Fibroblast of skin of right quadriceps (primary cell): ENCODE results near the gene PSTPIP1.
A peak's percentile ranks its signal among the peaks of the same experiment; 100 is the strongest.

Experiments
- DNase-seq: peaks from one replicate; pipeline ENCODE4 v3.0.0-alpha.2; 2013

The PSTPIP1 gene

DNA sequence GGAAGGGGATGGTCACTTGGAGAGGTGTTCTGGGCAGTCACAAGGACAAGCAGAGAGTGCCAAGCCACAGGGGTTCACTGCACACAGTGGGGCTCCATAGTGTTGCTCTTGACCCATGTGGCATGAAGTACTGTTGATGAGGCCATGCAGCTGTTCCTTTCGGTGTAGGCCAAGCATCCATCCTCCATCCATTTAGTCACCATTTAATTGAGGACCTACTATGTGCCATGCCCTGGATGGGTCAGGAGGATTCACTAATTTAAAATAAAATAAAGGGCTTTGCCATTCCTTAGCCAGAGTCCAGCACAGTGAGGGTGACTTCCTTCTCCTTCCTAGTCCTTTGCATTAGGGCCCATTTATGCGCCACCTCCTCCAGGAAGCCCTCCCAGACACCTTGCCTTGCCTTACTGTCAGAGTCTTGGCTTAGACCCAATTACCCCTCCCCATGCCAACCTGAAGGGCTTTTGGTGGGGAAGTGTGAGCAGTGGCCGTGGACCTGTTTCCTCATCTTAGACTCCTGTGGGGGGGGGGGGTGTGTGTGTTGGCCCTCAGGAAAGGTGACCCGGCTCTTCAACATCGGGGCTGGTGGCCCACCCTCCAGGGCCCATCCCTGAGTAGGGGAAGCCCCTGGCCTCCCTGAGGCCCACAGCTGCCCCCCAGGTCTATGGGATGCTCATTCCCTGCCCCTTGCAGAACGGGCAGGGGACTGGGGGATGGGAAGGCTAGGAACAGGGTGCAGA is 25.6 kb downstream of the PSTPIP1 start:
- DNase-seq, result no peak

DNA sequence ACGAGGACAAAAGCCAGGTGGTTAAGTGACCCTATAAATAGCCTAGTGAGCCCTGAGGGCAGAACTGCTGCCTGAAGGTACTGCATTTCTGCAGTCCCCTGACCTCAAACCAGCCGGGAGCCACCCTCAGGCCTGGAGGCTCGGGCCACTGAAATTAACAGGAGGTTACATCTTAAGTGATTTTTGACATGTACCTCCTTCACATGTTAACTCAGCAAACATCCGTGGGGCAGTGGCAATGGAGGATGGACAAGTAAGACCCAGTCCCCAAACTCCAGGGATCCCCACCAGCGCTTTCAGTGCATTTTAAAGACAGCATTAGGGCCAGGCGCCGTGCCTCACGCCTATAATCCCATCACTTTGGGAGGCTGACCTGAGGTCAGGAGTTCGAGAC is 26.2 kb downstream of the PSTPIP1 start:
- DNase-seq, result no peak

DNA sequence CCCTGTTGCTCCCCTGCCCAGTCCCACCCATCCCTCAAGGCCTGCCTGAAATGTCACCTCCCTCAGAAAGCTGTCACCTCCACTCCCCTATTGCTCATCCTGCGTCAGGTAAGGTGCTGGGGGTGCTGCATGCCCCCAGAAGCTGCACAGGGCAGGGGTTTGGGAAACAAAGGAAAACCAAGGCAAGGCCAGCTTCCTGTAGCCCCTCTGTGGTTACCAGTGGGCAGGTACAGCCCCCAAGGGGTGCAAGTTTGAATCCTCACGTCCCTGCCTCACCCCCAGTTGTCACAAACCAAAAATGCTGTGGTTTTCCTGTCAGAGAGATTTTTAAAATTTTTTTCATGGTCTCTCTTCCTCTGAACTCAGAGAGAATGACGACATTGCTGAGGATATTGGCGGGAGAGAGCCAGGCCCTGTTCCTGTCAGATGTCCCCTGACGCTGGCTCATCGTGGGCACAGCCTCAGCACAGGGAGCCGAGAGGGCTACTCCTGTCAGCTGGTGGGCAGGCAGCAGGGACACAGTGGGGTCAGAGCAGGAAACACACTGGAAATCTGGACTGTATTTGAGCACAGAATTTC is 27.0 kb downstream of the PSTPIP1 start:
- peak; percentile 86 for DNase-seq

DNA sequence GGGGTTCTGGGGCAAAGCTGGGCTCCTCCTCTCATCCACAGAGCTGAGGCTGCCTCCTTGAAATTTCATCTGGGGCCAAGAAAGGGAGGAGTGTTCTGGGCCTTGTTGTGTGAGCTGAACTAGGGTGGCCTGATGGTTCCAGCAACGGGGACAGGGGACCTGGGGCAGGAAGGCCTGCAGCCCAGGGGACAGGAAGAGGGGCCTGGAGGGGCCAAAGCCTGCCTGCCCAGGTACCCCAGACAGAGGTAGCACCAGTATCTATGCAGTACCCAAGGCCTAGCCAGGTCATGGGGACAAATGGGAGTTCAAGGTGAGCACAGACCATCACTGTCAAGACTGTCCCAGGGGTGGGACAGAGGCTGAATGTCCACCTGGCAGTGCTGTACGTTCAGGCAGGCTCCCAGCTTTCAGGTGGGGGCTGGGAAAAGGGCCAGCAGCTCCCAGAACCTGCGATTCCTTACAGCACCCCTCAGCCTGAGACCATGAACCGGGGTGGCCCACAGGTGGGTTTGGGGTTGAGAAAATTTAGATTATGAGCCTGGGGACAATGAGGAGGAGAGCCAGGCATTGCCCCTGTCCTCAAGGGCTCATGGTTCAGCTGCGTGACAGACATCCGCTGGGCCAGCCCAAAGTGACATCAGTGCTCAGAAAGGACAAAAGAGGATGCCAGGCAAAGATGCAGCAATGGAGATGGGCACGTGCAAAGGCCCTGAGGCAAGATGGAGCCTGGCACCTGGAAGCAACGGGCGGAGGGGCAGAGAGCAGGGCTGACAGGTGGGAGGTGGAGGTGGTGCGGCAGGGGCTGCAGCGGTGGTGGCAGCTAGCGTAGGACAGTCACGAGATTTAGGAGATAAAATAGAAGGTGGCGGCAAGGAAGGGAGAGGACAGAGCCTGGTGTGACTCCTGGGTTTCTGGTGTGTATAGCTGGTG is 28.0 kb downstream of the PSTPIP1 start:
- no peak for DNase-seq

DNA sequence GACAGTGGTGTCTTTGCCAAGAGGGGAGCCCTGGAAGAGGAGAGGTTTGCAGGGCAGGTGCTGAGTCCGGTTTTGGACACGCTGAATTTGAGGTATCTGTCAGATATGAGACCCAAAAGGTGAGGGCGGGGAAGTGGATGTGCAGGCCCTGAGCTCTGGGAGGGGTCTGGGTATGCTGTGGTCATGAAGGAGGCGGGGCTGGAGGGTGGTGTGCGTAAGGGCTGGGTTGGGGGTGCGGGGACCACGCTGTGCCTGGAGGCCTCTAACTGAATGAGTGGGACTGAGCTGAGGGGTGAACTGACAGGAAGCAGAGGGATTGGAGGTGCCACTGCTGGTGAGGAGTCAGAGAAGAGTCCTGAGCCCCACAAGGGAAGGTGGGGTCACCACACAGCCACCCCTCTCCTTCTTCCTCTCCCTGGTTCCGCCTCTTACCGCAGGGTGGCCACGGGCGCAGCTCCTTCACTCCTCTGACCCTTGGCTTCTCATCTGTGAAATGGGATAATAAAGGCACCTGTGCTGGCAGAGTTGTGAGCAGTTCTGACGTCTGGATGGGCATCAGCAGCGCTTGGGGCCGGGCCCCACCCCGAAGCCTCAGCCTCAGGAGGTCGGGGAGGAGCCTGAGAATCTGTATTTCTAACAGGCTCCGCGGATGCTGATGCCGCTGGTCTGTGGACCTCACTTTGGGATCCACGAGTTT is 28.8 kb downstream of the PSTPIP1 start:
- no peak for DNase-seq

DNA sequence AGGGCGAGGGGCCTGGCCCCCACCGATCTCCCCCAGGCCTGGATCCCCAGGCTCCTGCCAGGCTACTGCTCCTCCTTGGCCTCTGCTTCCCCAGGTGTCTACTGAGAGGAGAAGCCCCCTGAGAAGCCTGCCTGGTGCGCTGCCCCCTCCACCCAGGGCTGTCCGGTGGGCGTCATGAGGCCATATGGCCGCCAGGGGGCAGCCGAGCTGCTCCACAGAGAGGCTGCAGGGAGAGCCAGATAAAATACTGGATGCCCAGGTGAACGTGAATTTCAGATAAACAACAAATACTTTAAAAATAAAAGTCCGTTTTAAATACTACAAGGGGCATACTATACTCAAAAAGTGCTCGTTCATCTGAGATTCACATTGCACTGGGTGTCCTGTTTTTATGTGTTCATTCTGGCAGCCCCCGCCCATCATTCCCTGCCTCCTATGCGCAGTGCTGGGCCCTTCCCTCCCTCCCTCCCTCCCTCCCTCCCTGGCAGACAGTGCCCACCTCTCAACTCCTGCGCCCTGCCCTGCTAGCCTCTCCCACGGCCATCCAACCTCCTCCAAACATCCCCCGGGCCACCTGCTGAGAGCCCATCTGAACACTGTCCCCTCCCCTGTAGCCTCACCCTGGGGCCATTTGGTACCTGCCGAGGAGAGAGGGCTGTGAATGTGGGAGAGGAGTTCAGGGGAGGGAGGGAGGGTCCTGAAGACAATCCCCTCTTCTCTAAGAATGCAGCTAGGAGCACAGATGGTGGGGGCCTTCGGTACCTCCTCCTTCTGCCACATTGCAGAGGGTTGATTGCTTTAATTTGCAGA is 29.6 kb downstream of the PSTPIP1 start:
- DNase-seq, result peak; percentile 43

DNA sequence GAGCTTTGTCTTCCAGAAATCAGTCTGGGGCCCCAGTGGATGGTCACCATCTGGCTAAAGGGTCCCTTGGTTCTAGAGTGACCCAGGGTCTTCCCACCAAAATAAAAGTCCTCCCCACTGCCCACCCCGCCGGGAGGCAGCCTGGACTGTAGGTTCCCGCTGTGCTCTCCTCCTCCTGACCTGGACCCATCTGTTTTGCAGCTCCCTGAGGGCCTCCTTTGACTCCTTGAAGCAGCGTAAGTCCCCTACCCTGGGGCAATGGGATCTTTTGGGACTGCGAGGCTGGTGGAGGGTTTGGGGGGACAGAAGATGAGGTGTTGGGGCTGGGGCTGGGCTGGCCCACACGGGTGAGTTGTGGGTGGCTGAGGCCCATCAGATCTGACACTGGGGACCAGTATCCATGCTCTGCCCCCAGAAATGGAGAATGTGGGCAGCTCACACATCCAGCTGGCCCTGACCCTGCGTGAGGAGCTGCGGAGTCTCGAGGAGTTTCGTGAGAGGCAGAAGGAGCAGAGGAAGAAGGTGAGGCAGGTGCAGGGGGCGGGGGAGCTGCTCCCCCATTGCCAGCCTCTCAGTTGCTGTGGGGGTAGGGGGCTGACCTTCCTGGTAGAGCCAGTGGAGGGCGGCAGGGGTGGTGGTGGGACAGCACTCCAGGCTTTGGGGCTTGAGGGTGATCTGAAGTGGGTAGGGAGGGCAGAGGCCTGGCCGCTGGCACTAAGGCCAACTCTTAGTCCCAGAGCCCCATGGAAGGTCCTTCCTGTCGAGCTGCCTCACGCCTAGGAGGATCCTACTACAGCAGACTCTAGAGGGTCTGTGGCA is 30.4 kb downstream of the PSTPIP1 start:
- no peak for DNase-seq

DNA sequence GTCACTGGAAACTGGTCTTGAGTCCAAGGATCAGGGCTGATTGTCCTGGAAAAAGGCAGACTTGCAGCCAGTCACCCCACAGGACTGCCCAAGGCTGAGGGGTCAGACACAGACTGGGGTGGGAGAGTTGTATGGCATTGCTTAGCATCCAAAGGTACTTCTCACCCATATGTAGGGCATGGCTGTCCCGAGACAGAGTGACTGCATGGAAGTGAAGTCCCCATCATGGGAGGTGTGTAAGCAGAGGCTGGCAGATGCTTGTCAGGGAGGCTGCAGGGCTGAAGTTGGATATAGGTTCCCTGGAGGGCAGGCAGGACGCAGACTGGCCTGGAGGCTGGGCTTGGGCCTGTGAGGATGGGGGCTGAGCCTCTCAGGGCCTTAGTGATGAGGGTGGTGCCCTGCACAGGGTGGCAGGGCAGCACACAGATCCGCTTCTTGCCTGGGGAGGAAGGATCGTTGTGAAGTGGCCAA is 31.1 kb downstream of the PSTPIP1 start:
- DNase-seq, result no peak

DNA sequence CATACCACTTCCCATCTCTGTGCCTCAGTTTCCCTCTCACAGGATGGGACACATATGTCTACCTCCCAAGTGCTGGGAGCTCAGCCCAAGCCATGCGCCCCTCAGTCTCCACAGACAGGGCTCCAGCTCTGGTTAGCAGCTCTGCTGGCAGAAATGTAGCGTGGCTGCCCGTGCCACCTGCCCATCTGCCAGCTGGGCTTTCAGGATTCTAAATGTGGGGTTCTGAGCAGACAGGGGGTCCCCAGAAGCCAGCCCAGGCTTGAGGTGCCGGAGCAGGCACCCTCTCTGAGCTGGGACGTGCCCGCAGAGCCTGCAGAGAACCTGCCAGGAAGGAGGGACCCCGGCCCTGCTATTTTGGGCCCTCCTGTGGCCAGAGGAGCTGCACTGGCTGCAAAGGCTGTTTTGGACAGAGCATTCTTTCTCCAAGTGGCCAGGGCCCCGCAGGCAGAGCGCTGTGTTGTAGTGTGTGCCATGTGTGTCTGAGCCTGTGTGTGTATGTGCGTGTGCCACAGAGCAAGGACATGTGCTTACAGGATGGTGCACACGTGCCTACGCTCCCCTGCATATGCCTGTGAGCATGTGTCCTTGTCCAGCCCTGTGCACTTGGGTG is 31.7 kb downstream of the PSTPIP1 start:
- no peak for DNase-seq

DNA sequence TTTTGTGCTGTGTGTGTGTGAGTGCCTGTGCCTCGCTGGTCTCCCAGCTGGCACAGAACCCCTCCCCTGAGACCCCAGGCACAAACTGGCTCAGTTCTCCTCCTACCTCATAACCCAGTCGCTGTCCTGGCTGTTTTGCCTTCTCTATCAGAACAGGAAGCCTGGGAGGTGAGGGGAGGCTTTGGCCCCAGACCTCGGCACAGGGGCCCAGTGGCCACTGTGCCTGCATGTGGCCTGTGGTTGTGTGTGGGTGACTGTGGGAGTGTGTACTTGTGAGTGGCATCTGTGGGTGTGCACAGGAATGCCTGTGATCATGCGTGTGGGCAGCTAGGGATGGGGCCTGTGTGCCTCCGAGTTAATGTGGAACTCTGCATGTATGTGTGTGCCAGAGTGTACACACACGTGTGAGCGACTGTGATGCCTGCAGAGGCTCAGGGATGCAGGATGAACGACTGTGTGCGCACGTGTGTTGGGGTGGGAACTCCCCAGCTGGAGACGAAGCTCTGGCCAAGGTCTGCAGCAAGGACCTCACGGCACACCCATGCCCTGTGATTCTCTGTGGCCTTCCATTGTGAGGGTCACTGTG is 32.3 kb downstream of the PSTPIP1 start:
- DNase-seq, result no peak

DNA sequence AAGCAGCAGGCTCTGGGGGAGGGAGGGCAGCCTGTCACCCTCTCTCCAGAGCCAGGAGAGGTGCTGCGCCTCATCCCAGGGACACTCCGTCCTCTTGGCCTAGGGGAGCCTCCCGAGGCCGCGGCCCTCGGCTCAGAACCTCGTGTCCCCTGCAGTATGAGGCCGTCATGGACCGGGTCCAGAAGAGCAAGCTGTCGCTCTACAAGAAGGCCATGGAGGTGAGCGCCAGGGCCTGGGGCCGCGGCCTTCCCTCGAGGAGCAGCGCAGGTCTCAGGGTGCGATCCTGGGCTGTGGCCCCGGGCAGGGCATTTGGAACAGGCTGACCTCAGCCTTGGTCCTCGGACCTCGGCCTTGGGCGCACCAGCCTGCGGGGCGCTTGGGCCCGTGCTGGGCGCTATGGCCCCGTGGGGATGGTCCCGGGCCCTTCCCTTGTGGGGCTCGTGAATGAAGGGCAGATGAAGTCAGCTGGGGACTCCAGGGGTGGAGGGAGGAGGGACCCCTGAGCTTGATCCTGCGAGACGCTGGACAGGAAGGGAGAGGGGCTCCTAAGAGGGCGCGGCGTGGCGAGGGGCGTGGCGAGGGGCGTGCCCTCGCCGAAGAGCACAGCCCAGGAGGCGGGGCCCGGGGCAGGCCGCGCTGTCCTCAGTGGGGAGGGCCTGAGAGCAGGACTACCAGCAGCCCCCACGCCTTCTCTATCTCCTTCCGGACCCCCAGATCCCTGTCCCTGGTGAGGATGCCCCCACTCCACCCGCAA is 32.9 kb downstream of the PSTPIP1 start:
- DNase-seq, result no peak

DNA sequence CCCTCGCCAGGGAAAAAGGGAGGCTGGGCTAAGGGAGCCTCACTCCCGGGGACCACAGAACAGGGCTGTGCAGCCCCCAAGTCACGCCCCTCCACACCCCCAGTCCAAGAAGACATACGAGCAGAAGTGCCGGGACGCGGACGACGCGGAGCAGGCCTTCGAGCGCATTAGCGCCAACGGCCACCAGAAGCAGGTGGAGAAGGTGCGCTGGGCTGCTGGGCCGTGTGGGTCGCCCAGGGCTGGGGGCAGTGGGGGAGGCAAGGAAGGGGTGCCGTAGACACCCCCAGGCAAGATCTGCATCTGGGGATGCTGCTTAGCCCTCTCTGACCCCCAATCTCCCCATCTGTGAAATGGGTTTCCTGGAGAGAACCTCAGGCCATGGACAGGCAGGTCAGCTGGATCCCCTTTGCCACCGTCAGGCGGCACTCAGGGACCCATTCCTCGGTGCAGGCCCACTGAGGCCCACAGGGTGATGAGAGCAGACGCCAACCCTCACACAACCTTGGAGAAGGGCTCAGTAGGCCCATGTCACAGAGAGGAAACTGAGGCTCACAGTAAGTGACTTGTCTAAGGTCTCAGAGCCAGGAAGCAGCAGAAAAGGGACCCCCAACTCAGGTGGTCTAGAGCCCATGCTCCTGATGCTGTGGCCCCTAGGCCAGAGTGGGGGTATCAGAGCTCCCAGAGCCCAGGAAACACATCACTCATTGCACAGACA is 33.7 kb downstream of the PSTPIP1 start:
- no peak for DNase-seq

DNA sequence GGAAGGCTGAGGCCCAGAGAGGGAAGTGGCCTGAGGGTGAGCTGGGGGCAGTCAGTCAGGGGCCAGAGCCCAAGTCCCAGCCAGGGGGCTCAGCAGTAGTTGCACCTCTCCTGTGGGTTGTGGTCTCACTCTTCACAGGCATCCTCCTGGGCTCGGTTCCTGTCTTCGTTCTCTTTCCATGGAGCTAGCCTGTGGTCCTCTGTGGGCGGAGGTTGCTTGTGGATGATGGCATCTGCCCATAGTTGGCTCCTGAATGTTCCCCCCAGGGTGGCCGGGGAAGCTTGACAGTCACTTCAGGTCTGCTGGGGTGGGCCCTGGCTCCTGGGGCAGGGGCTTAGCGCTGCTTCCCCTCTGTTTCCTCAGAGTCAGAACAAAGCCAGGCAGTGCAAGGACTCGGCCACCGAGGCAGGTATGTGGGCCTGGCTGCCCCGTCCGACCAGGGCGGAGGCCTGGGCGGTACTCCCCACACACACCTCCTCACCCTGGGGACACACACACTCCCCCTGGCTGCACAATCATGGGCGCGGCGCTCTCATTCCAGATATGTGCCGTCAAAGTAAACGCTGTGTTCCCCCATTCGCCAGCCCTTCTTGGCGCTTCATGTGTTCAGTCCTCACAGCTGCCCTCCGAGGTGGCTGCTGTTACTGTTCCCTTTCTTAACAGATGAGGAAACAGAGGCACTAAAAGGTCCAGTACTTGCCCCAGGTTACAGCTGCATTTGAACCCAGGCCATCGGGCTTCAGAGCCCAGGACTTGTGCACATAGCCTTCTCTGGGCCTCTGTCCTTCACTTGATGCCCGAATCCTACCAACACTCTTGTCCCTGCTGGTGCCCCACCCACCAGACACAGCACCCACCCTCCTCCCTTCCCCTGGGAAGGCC is 34.5 kb downstream of the PSTPIP1 start:
- no peak for DNase-seq

DNA sequence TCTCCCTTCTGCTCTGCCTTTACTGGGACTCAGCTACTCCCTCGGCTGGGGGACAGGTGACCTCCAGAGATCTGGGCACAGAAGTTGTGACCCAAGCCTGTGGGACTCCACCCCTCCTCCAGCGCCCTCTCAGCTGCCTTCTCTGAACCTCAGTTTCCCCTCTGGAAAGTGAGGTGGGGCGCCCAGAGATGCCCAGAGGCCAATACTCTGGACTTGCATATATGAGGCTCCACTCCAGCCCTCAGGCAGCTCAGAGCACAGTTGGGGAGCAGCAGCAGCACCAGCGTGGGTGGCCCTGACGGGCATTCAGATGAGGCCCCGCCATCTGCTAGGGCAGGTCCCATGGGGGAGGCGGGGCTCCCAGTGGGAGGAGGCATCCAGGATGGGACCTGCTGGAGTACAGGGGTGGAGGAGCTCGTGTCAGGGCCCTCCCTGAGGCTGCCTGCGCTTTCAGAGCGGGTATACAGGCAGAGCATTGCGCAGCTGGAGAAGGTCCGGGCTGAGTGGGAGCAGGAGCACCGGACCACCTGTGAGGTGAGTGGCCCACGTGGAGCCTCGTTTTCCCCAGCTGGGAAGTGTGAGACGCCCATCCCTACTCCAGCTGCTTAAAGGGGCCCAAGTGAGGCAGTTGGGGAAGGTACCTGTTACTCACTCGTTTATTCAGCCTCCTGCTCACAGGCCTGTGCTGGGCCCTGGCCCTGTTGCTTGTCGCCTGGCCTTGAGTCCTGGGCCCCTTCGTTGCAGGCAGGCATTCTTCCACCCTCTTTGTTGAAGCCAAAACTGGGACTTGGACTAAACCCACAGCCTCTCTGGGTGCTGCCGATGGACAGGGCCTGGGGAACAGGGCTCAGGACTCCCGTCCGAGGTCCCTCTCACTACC is 35.4 kb downstream of the PSTPIP1 start:
- DNase-seq, result no peak

DNA sequence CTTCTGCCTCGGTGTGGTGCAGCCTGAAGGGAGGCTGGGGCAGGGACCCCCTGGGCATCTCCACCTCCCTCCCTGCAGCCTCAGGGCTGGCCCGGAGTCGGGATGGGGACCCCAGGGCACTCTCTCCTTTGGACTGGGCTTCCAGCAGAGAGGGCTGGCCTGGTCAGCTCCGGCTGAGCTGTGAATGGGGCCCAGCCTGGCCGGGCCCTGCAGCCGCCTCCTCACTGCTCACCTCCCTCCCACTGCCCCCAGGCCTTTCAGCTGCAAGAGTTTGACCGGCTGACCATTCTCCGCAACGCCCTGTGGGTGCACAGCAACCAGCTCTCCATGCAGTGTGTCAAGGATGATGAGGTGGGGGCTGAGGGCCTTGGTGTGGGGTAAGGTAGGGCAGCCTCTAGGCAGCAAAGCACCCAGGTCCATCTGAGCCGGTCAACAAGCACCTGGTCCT is 36.0 kb downstream of the PSTPIP1 start:
- DNase-seq, result no peak

DNA sequence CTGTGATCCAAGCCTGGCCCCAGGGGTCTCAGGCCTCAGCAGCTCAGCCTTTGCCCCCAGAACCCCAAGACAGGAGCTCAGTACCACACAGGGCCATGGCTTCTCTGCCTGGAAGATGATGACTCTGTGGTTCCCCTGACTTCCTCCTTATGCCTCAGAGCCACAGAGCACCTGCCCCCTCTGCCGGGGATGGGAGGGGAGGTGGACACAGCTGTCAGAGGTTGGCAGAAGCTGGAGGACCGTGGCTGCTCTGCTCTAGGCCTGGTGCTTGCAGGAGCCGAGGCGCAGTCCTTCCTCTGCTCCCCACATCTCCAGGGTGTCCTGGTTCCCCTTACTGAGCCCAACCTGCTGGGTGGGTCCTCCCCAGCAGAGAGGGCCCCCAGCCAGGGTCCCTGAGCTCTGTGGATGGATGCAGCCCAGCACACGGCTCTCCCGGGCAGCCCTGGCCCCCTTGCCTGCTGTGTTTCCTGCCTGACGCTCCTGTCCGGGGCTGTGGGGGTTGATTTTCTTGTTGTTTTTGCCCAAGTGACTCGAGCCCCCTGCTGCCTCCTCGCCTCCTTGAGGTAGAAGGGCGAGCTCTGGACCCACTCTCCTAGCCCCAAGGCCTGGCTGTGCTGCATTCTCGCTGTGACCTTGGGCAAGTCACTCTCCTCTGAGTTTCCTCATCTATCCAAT is 36.6 kb downstream of the PSTPIP1 start:
- DNase-seq, result no peak
